ENCODE results near the gene CLBA1.
A peak's percentile ranks its signal among the peaks of the same experiment; 100 is the strongest.

CLBA1 gene

DNA sequence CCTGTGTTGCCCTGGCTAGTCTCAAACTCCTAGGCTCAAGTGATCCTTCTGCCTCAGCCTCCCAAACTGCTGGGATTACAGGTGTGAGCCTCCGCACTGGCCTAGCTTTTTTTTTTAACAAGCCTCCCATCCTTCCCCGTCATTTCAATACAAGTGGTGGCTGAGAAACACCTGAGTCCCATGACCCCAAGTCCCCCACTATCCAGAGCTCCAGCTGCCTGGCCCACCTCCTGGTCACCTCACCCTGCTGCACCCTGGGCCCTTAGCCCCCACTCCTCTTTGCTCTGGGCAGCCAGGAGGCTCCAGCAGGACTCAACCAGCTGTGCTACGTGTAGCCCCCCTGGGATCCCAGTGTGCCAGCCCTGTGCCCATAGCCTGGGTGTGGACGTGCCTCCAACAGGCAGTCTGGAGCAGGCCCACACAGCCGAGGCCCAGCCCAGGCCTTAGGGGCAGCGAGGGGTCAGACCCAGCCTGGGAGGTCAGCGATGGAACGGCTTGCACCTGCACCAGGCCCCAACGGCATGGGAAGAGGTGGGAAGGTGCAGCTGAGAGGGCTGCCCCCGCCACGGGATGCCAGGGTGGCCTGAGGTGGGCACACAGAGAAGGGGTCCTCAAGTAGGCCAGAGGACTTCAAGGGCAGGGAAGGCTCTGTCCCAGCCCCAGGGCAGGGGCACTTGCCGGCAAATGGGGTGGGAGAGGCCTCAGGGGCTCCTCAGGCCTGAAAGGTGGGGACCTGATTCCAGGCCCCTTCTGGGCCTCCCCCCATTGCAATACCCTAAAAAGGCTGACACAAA lies 13.9 kb upstream of the CLBA1 start:
- no peak for DNase-seq (ENCODE audit: extremely low read depth, low read depth)
- TF ChIP-seq, protein P1, sequence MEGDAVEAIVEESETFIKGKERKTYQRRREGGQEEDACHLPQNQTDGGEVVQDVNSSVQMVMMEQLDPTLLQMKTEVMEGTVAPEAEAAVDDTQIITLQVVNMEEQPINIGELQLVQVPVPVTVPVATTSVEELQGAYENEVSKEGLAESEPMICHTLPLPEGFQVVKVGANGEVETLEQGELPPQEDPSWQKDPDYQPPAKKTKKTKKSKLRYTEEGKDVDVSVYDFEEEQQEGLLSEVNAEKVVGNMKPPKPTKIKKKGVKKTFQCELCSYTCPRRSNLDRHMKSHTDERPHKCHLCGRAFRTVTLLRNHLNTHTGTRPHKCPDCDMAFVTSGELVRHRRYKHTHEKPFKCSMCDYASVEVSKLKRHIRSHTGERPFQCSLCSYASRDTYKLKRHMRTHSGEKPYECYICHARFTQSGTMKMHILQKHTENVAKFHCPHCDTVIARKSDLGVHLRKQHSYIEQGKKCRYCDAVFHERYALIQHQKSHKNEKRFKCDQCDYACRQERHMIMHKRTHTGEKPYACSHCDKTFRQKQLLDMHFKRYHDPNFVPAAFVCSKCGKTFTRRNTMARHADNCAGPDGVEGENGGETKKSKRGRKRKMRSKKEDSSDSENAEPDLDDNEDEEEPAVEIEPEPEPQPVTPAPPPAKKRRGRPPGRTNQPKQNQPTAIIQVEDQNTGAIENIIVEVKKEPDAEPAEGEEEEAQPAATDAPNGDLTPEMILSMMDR (IDR thresholded peaks at IDR 0.05; ENCODE audit: low read depth, low read length): no peak

DNA sequence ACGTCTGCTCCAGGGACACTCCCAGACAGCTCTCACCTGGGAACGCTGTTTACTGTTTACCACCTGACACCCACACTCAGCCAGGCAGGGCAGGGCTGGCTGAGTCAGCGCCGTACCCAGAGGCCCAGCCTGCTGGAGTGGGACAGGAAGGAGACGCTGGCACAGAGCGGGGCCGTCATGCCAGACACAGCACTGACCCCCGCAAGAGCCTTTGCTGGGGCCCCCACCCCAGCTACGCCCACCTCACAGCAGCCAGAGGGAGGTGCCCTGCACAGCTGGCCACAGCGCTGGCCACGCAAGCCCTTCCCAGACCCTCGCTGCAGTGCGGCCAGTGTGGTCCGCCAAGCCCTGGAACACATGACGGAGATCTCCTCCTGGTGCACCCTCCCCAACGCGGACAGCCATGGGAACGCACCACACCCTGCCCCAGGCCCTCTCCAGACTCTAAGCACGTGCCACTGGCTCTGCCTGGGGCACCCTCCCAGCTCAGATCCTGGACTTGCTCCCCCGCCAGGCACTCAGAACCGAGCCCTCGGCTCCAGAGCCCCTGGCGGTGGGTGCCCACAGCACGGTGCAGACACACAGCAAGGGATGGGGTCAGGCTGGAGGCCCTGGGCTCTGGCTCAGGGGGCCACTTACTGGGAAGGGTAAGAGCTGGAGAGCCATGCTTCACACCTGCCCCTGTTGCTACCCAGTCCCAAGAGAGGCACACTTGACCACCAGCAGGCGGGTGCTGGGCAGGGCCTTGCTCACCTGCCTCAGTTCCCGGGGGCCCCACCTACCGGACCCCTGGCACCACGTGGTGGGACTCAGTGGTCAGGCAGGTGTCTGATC lies 13.1 kb upstream of the CLBA1 start:
- TF ChIP-seq, protein P1 (IDR thresholded peaks at IDR 0.05; ENCODE audit: low read depth, low read length): no peak
- no peak for DNase-seq (ENCODE audit: extremely low read depth, low read depth)

DNA sequence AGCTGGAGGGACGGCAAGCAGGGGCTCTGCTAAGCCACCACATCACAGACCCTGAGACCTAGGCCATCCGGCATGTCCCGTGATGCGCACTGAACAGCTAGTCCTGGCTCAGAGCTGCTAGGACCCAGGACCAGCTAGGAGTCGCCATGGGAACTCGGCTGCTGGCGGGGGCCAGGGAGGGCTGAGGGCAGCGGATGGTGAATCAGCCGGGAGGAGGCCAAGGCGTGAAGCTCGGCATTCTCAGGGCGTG lies 12.5 kb upstream of the CLBA1 start:
- peak; percentile 77 for DNase-seq (ENCODE audit: extremely low read depth, low read depth)

DNA sequence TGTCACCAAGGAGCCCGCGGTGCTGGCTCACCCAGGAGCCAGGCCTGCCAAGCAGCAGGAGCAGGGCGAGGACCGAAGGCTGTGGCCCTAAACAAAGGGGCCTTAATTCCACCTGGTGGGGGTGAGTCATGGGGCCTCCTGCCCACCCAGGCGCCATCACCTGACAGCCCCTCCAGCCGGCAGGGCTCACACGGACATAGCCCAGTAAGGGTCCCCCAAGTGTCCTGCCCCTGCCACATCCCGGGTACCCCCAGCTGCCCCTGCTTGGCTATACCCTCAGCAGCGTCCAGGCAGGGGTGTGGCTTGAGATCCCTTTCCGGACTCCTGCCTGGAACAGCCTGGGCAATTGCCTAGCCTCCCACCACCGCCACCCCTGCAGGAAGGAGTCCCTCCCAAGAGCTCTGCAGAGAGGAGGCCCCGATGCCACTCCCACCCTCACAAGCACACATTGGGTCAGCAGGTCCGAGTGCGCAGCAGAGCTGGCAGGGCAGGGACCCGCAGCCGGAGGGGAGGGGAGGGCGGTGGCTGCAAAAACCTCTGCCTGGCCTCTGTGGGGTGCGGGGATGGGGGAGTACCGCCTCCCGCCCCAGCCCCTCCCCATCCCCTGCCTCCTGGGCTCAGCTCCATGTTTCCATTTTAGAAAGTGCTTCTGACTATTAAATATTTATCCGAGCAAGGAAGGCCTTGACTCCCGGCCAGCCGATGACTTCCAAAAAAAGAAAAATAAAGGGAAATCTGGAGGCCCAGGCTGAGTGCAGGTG lies 12.0 kb upstream of the CLBA1 start:
- DNase-seq (ENCODE audit: extremely low read depth, low read depth): peak; percentile 44
- TF ChIP-seq, protein P1 (IDR thresholded peaks at IDR 0.05; ENCODE audit: low read depth, low read length): no peak

More for the DNA sequence above, 12.5 kb upstream of the CLBA1 start:
- TF ChIP-seq, protein P1 (IDR thresholded peaks at IDR 0.05; ENCODE audit: low read depth, low read length): no peak

DNA sequence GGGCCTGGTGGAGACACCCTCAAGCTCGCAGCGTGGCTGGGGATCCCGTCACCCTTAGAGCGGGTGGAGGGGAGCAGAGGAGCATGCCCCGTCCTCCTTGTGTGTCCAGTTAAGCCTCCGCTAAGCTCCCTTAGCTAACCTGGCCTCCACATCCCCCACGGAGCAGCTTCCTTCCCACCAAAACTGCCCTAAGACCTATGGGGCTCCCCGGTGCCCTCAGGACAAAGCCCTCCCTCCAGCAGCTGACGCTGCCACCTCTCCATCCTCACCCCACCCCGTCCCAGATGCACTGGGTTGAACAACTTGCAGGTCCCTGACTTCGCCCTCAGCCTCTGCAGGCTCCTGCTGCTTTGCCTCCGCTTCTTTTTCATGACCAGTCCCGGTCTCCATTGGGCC lies 11.4 kb upstream of the CLBA1 start:
- no peak for DNase-seq (ENCODE audit: extremely low read depth, low read depth)
- TF ChIP-seq, protein P1 (IDR thresholded peaks at IDR 0.05; ENCODE audit: low read depth, low read length): no peak

DNA sequence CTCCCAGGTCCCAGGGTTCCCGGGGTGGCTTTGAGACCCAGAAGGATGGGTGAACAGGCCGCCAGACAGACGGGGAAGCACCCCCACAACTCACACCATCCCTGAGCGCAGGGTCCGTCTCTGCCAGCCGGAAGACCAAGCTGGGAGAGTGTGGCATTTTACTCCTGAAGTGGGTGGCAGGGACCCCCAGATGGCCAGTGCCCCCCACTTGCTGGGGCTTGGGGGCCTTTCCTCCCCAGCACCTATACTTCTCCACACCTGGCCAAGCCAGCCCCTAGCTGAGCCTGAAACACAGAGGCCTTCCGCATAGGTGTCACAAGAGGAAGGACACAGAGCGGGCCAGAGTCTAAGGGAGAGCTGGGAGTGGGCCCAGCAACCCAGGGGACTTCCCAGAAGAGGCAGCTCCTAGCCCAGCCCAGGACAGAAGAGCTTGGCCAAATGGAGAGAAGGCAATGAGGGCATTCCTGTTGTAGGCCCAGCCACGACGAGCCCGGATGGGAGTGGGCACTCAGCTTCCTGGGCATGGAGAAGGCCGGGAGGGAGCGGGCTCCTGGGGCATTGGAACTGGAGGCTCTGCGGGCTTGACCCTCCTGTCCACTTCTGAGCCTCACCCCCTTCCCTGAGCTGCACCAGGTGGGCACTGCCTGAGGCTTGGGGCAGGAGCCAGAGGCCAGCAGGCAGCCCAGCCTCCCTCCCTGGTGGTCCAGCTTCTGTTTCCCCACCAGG lies 10.8 kb upstream of the CLBA1 start:
- DNase-seq (ENCODE audit: extremely low read depth, low read depth): no peak

More for the DNA sequence above, 10.8 kb upstream of the CLBA1 start:
- TF ChIP-seq, protein P1 (IDR thresholded peaks at IDR 0.05; ENCODE audit: low read depth, low read length): no peak

Measured in AG09319 (cell line).